GM19397 (cell line): ENCODE measurements around the gene LIMCH1.
"Not testable (repeated sequence)": the region's sequence is repeated elsewhere in the genome, so short reads cannot be mapped to it uniquely, and the experiment has no call there.

Source experiments
- ATAC-seq: cut with Tn5 transposase; IDR thresholded peaks from one replicate; pipeline ENCODE4 v1.9.1; 2021; ENCODE audit warnings: mild to moderate bottlenecking, moderate library complexity; ENCODE audit not compliant: unreplicated experiment

LIMCH1 gene

GRCh38 chr4:41538017-41538733 lies at the start of gene LIMCH1:
LIMCH1 (plus strand) TSS chr4:41538157; CDS start chr4:41605996, 67,839 bp downstream.
- no peak for ATAC-seq

GRCh38 chr4:41491081-41491576 lies 46.8 kb upstream of the LIMCH1 start:
- not testable (repeated sequence) for ATAC-seq

GRCh38 chr4:41496977-41497376 lies 41.0 kb upstream of the LIMCH1 start:
- no peak for ATAC-seq

DNA sequence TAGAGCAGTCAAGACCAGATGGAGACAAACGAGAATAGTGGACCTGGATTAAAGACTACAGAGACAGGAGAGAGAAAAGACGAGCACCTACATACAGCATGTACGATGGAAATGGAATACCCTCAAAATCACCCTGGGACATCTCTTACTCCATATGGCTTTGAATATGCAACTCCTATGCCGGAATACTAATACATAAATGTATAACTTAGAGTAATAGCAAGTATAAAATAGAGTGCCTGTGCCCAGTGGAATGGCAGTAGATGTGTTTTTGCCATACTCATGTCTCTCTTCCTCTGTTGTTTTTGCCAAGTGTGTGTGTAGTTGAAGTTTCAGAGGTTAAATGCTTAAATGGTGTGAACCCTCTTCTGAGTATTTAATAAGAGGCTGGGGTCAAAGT lies 39.8 kb upstream of the LIMCH1 start:
- ATAC-seq: no peak

GRCh38 chr4:41504167-41504818 lies 33.7 kb upstream of the LIMCH1 start:
- no peak for ATAC-seq

DNA sequence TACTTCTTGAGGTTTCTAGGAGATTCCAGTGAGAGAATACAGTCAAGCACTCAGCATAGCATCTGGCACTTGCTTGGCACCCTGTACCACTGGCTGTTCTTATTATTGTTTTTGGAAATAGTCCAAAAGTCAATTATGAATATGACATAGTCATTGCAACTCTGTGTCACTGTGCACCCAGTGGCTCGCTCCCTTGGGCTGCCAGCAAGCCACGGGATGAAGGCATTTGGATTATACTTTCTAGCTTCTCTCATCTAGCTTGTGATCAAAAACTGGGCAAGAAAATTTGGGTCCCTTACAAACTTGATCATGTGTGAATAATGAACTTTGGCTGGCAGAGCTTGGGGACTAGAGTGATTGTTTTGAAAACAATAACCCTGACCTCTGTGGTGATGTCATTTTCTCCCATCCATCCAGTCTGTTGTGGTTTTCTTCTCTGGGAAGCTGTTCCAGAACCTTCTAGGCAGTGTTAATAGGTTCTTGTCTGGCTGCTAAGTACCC lies 32.7 kb upstream of the LIMCH1 start:
- no peak for ATAC-seq

- no peak for ATAC-seq
Measured at GRCh38 chr4:41506130-41506529, 31.8 kb upstream of the LIMCH1 start.

- no peak for ATAC-seq
Measured at GRCh38 chr4:41507291-41507947, 30.5 kb upstream of the LIMCH1 start.

GRCh38 chr4:41509451-41509866 lies 28.5 kb upstream of the LIMCH1 start:
- no peak for ATAC-seq

GRCh38 chr4:41510179-41510578 lies 27.8 kb upstream of the LIMCH1 start:
- ATAC-seq: no peak

- ATAC-seq: no peak
Measured at GRCh38 chr4:41512136-41512535, 25.8 kb upstream of the LIMCH1 start.

DNA sequence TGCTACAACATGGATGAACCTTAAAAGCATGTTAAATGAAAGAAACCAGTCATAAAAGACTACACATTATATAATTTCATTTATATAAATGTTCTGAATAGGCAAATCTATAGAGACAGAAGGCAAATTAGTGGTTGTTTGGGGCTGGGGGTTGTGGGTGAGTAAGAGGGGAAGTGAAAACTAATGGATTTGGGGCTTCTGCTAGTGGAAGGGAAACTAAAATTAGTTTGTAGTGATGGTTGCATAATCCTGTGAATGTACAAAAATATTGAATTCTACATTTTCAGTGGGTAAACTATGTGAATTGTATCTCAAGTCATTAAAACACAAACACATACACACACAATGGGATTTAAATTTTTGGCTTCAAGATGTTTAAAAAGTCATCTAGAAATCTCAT lies 25.4 kb upstream of the LIMCH1 start:
- no peak for ATAC-seq

GRCh38 chr4:41514169-41514568 lies 23.8 kb upstream of the LIMCH1 start:
- no peak for ATAC-seq

GRCh38 chr4:41514766-41515481 lies 23.0 kb upstream of the LIMCH1 start:
- ATAC-seq: no peak

GRCh38 chr4:41517121-41517520 lies 20.8 kb upstream of the LIMCH1 start:
- ATAC-seq: no peak

GRCh38 chr4:41517747-41518146 lies 20.2 kb upstream of the LIMCH1 start:
- no peak for ATAC-seq

- ATAC-seq: no peak
Measured at GRCh38 chr4:41524425-41524824, 13.5 kb upstream of the LIMCH1 start.

DNA sequence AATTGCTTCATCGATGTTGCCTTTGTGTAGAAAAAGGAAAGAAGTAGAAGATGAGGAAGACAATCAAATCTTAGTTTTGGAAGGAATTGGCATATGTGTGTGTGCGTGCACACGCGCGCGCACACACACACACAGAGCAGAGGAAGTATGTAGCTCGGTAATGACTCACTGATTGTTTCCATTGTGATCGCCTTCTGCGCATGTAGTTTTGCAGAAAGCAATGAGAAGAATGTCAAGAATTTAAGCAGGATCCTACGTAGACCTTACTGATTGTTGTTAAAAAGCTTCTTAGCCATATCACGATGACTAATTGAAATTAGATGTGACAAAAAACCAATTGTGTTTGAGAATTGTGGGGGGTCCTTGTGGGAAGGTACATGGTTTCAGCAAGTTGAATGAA lies 12.8 kb upstream of the LIMCH1 start:
- ATAC-seq: no peak

GRCh38 chr4:41526628-41527027 lies 11.3 kb upstream of the LIMCH1 start:
- no peak for ATAC-seq

DNA sequence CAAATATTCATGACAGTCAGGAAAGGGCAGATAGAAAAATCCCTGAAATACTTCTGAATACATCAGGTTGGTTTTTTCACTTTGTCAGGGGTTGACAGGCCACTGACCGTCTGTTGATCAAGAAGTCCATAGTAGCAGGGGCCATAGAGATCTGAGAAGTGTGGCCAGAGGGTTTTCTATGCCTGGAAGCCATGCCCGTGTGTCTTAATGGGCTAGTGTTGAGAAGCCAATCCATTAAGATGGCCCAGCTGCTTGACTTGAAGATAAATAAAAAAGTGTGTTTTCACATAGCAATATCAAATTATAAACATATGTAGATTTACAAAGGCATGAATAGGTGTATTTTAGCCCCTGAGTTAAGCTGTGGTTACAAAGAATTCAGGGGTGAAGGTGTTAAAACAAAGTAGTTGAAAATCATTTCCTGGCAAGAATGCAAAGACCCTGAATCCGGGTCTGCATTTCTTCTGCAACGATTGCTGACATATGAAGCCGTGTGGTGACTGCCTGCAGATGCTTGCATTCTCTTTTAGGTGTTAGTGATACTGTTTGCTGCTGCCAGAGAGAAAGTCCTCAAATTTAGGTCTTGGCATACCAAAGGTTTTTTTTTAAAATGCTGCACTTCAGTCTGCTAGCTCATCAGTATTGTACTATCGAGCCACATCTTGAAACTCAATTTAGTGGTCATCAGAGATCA lies 9.3 kb upstream of the LIMCH1 start:
- ATAC-seq: no peak
